IMR-90 (cell line): ENCODE results near the gene NEDD4L. TPM values are rescaled to one million over a fixed set of nuclear protein-coding genes. Genes with fewer than 3 reads are reported as not detected.

Experiments
- ATAC-seq: fragments of 200-7000 bp; cut with Tn5 transposase; 2 replicates; pipeline ENCODE4 v1.9.1; 2020; ENCODE audit warnings: low read depth, mild to moderate bottlenecking, moderate library complexity
- Bru-seq: library from RNA; stranded (reverse); fragments of 400-500 nt; gene quantifications from one replicate; lab custom pipeline; 2021; lab: Mats Ljungman, UMichigan
- BruChase-seq, 2 experiments: library from RNA; stranded (reverse); fragments of 400-500 nt; gene quantifications; one replicate each; lab custom pipeline; 2021; lab: Mats Ljungman, UMichigan
- BruUV-seq: library from RNA; stranded (reverse); fragments of 400-500 nt; replicated peaks from 2 replicates; lab custom pipeline; 2021; lab: Mats Ljungman, UMichigan
- CTCF ChIA-PET: fragments of 300-600 bp; formaldehyde crosslinking; extraction: SDS; loops from one replicate; lab custom pipeline; 2021; ENCODE audit warnings: antibody characterized with exemption; lab: Yijun Ruan, JAX
- POLR2A ChIA-PET: fragments of 300-600 bp; sonication (Branson Sonifier 250); formaldehyde crosslinking; loops from one replicate; lab custom pipeline; 2022; ENCODE audit warnings: antibody characterized with exemption; ENCODE audit not compliant: unreplicated experiment; lab: Charles Lee
- DNase-seq: peaks from one replicate; pipeline ENCODE4 v3.0.0; 2013
- H2AFZ ChIP-seq: replicated peaks from 2 replicates; pipeline ENCODE3; 2013; ENCODE audit warnings: low read length, mild to moderate bottlenecking; ENCODE audit not compliant: poor library complexity
- H2AK5ac ChIP-seq: 2 replicates; pipeline ENCODE4 v1.6.1; 2013; ENCODE audit warnings: low read depth, low read length, inconsistent platforms
- H2AK9ac ChIP-seq: replicated peaks from 2 replicates; pipeline ENCODE3; 2013; ENCODE audit warnings: mild to moderate bottlenecking, low read depth, low read length, moderate library complexity; ENCODE audit not compliant: poor library complexity
- H2BK120ac ChIP-seq: 2 replicates; pipeline ENCODE4 v1.6.1; 2013; ENCODE audit warnings: low read depth, low read length, inconsistent platforms
- H2BK15ac ChIP-seq: 3 replicates; pipeline ENCODE4 v1.6.1; 2013; ENCODE audit warnings: low read depth, low read length, inconsistent platforms
- H2BK20ac ChIP-seq: 2 replicates; pipeline ENCODE4 v1.6.1; 2013; ENCODE audit warnings: low read depth, mild to moderate bottlenecking, inconsistent platforms, low read length, moderate library complexity
- H2BK5ac ChIP-seq: 2 replicates; pipeline ENCODE4 v1.6.1; 2013; ENCODE audit warnings: mild to moderate bottlenecking, low read depth, low read length, inconsistent platforms; ENCODE audit not compliant: poor library complexity, severe bottlenecking
- H3K14ac ChIP-seq: replicated peaks from 2 replicates; pipeline ENCODE4 v1.6.1; 2013; ENCODE audit warnings: low read depth, low read length, inconsistent platforms
- H3K18ac ChIP-seq: 2 replicates; pipeline ENCODE4 v1.6.1; 2013; ENCODE audit warnings: low read depth, low read length, control low read depth
- H3K23ac ChIP-seq: 2 replicates; pipeline ENCODE4 v1.6.1; 2013; ENCODE audit warnings: low read depth, low read length, inconsistent platforms
- H3K27ac ChIP-seq: 2 replicates; pipeline ENCODE4 v1.5.1; 2013; ENCODE audit warnings: mild to moderate bottlenecking, control low read depth, low read length; ENCODE audit not compliant: insufficient read depth
- H3K27me3 ChIP-seq: 2 replicates; pipeline ENCODE4 v1.6.1; 2013; ENCODE audit warnings: low read length; ENCODE audit not compliant: control insufficient read depth, insufficient read depth
- H3K36me3 ChIP-seq: 2 replicates; pipeline ENCODE4 v1.6.1; 2013; ENCODE audit warnings: low read length, mixed read lengths; ENCODE audit not compliant: control insufficient read depth, insufficient read depth
- H3K4ac ChIP-seq: 2 replicates; pipeline ENCODE4 v1.6.1; 2013; ENCODE audit warnings: low read depth, low read length, inconsistent platforms
- H3K4me1 ChIP-seq: 2 replicates; pipeline ENCODE4 v1.6.1; 2013; ENCODE audit warnings: low read length, mixed read lengths; ENCODE audit not compliant: control insufficient read depth, insufficient read depth
- H3K4me2 ChIP-seq: 2 replicates; pipeline ENCODE4 v1.6.1; 2013; ENCODE audit warnings: low read depth, mild to moderate bottlenecking, control low read depth, low read length, moderate library complexity
- H3K4me3 ChIP-seq: 2 replicates; pipeline ENCODE4 v1.5.1; 2013; ENCODE audit warnings: low read depth, mild to moderate bottlenecking, control low read depth, low read length, moderate library complexity; ENCODE audit not compliant: insufficient read depth
- H3K56ac ChIP-seq: 2 replicates; pipeline ENCODE4 v1.6.1; 2013; ENCODE audit warnings: low read length, inconsistent platforms; ENCODE audit not compliant: insufficient read depth; ENCODE audit errors: extremely low read depth
- H3K79me1 ChIP-seq, 2 experiments: 2 replicates each; pipeline ENCODE4 v1.6.1; 2013; ENCODE audit warnings: low read length in 2 of 2, inconsistent platforms in 1 of 2, low read depth in 1 of 2
- H3K9ac ChIP-seq: 2 replicates; pipeline ENCODE4 v1.6.1; 2013; ENCODE audit warnings: low read depth, low read length, control low read depth
- H3K9me1 ChIP-seq: 2 replicates; pipeline ENCODE4 v1.6.1; 2013; ENCODE audit warnings: low read length, inconsistent platforms; ENCODE audit not compliant: insufficient read depth
- H3K9me3 ChIP-seq: 2 replicates; pipeline ENCODE4 v1.6.1; 2013; ENCODE audit warnings: low read length; ENCODE audit not compliant: control insufficient read depth, insufficient read depth
- H4K20me1 ChIP-seq: 2 replicates; pipeline ENCODE4 v1.6.1; 2013; ENCODE audit warnings: low read length, inconsistent platforms; ENCODE audit not compliant: insufficient read depth
- H4K5ac ChIP-seq: 2 replicates; pipeline ENCODE4 v1.6.1; 2013; ENCODE audit warnings: mild to moderate bottlenecking, low read depth, low read length, control low read depth
- H4K8ac ChIP-seq, 2 experiments: 2 replicates each; pipeline ENCODE4 v1.6.1; 2013; ENCODE audit warnings: low read depth in 2 of 2, low read length in 2 of 2, control low read depth in 1 of 2, inconsistent platforms in 1 of 2
- H4K91ac ChIP-seq: 2 replicates; pipeline ENCODE4 v1.6.1; 2013; ENCODE audit warnings: low read depth, low read length, inconsistent platforms; ENCODE audit not compliant: insufficient read depth
- BHLHE40 ChIP-seq: fragments of 150-350 bp; IDR thresholded peaks from 2 replicates; pipeline ENCODE4 v1.6.1; 2016; ENCODE audit warnings: mild to moderate bottlenecking, low read depth, low read length
- CHD1 ChIP-seq: IDR thresholded peaks from 2 replicates; pipeline ENCODE4 v1.6.1; 2012; ENCODE audit warnings: low read depth, low read length, improper control_type of control experiment
- ELK1 ChIP-seq: fragments of 150-350 bp; IDR thresholded peaks from 2 replicates; pipeline ENCODE4 v1.6.1; 2016; ENCODE audit warnings: low read depth, mild to moderate bottlenecking, low read length, moderate library complexity, borderline replicate concordance
- FOS ChIP-seq: fragments of 150-350 bp; IDR thresholded peaks from 2 replicates; pipeline ENCODE4 v1.6.1; 2016; ENCODE audit warnings: low read depth, low read length
- MAZ ChIP-seq: IDR thresholded peaks from 2 replicates; pipeline ENCODE4 v1.6.1; 2012; ENCODE audit warnings: low read depth, mild to moderate bottlenecking, low read length, improper control_type of control experiment, moderate library complexity, borderline replicate concordance
- MXI1 ChIP-seq: IDR thresholded peaks from 2 replicates; pipeline ENCODE4 v1.6.1; 2012; ENCODE audit warnings: low read depth, mild to moderate bottlenecking, low read length, moderate library complexity, borderline replicate concordance
- NFE2L2 ChIP-seq: fragments of 150-350 bp; IDR thresholded peaks from 2 replicates; pipeline ENCODE4 v1.6.1; 2016; ENCODE audit warnings: low read depth, mild to moderate bottlenecking, low read length
- RAD21 ChIP-seq: IDR thresholded peaks from 2 replicates; pipeline ENCODE4 v1.6.1; 2012; ENCODE audit warnings: low read length, improper control_type of control experiment
- RCOR1 ChIP-seq: IDR thresholded peaks from 2 replicates; pipeline ENCODE4 v1.6.1; 2012; ENCODE audit warnings: mild to moderate bottlenecking, low read length, improper control_type of control experiment; ENCODE audit not compliant: insufficient replicate concordance
- SMC3 ChIP-seq: fragments of 150-350 bp; IDR thresholded peaks from 2 replicates; pipeline ENCODE4 v1.6.1; 2016; ENCODE audit warnings: low read depth, mild to moderate bottlenecking, antibody characterized with exemption, low read length, moderate library complexity
- USF2 ChIP-seq: fragments of 150-350 bp; IDR thresholded peaks from 2 replicates; pipeline ENCODE4 v1.6.1; 2017; ENCODE audit warnings: mild to moderate bottlenecking, antibody characterized with exemption, low read length, low read depth
- WGBS, 2 experiments: methylation state at CpG; one replicate each; pipeline versions ENCODE4 v1.1.5 to v1.1.7; 2013; ENCODE audit warnings: missing lambda C conversion rate in 2 of 2; ENCODE audit not compliant: insufficient read length in 1 of 2; ENCODE audit errors: extremely low coverage in 2 of 2; 5-methylcytosine and 5-hydroxymethylcytosine counted together
- dilution Hi-C: fragments of 300-500 bp; cut with HindIII; formaldehyde crosslinking; loops from one replicate; pipeline ENCODE4 v1.14.3; 2018; ENCODE audit warnings: low sequenced_read_pairs; ENCODE audit not compliant: unreplicated experiment
- in situ Hi-C: fragments of 300-500 bp; cut with MboI; formaldehyde crosslinking; loops from 3 replicates; pipeline ENCODE4 v1.14.3; 2019; ENCODE audit warnings: low sequenced_read_pairs, inconsistent platforms, mixed read lengths
- intact Hi-C: fragments of 100-400 bp; cut with micrococcal nuclease; formaldehyde crosslinking; loops from 2 replicates; pipeline ENCODE4 v1.10.0; 2022
- long read RNA-seq: library from polyadenylated mRNA; unstranded; transcript quantifications from one replicate; pipeline ENCODE4 v2.0.0, GENCODE V29; 2021; ENCODE audit not compliant: unreplicated experiment
- polyA plus RNA-seq, 3 experiments: library from polyadenylated mRNA; depleted of rRNA; stranded (reverse); fragments of >200 nt; gene quantifications; 2 replicates each; pipeline ENCODE4 v1.2.3, GENCODE V29; 2012; ENCODE audit warnings: low replicate concordance in 1 of 3
- total RNA-seq: library from RNA; depleted of rRNA; stranded (reverse); fragments of >200 nt; gene quantifications from 2 replicates; pipeline ENCODE4 v1.2.3, GENCODE V29; 2012; rRNA removed

Gene NEDD4L
- total RNA-seq (10.0 and 12.8 TPM in 2 replicates), polyA plus RNA-seq (2012; rRNA removed) (10.8 and 10.9 TPM in 2 replicates), Bru-seq, nascent RNA (percentile 65 among the genes with signal in this experiment), BruChase-seq, experiment 1, labeled RNA remaining after a 6-hour chase (percentile 66 among the genes with signal in this experiment), BruChase-seq, experiment 2, labeled RNA remaining after a 2-hour chase (percentile 69 among the genes with signal in this experiment)
- 3.9 and 8.0 TPM in 2 replicates for polyA plus RNA-seq (2012; cell fraction: cytosol; rRNA removed)
- 12.3 and 32.0 TPM in 2 replicates for polyA plus RNA-seq (2012; cell fraction: nucleus; rRNA removed; ENCODE audit: low replicate concordance)
- long read RNA-seq, full-length matches to known transcripts: 5 of 8 reads
- long read RNA-seq, partial matches to known transcripts: 2 of 8 reads
- long read RNA-seq, other reads (novel, unspliced or antisense): 1 of 8 reads

- Histone ChIP-seq H3K9me3 (no peaks in the 10 kb centered on the region), H3K4me3 (peak within 1 kb of the TSS; percentile 79), H3K4me2 (peak within 1 kb of the TSS; percentile 94), H3K18ac (no peak within 1 kb of the TSS), H2BK20ac (no peak within 1 kb of the TSS), H3K79me1 (peaks cover 0 to 25% of the 10 kb centered on the region in 2 experiments; a peak in 2 of 4 replicates), H2AFZ (peak within 1 kb of the TSS; percentile 92), H3K9me1 (no peaks in the 10 kb centered on the region; the same call in 1 of the 2 replicates), H3K56ac (peak within 1 kb of the TSS; percentile 25; the same call in 1 of the 2 replicates), H2AK9ac (peak within 1 kb of the TSS; percentile 74), H4K91ac (no peak within 1 kb of the TSS), H4K8ac (no peak within 1 kb of the TSS; a peak in 1 of 4 replicates), H3K4ac (no peak within 1 kb of the TSS), H2AK5ac (no peak within 1 kb of the TSS), H3K23ac (peak within 1 kb of the TSS; percentile 45; the same call in 1 of the 2 replicates), H4K5ac (no peak within 1 kb of the TSS), H2BK120ac (0 out of 2 replicates have a peak within 1 kb of the TSS, but pooled peaks have one; percentile 16), H2BK15ac (no peak within 1 kb of the TSS), H3K36me3 (no peaks in the 10 kb centered on the region), H3K9ac (peak within 1 kb of the TSS; percentile 60), H3K27me3 (peaks cover 2% of the 10 kb centered on the region), H2BK5ac (no peak within 1 kb of the TSS), H3K14ac (peak within 1 kb of the TSS; percentile 41; the same call in 1 of the 2 replicates), H3K27ac (peak within 1 kb of the TSS; percentile 58), H4K20me1 (0 out of 2 replicates have a peak, but pooled peaks cover 6% of the 10 kb centered on the region), H3K4me1 (peaks cover 5% of the 10 kb centered on the region)
- no TSS peak for BruUV-seq
- ATAC-seq: peak; percentile 90
- in situ Hi-C loops (loop anchor here (5.0 to 10.0 kb wide), 2 partner anchors 449 to 721 kb away; no protein-coding TSS in a partner anchor), dilution Hi-C loops (no loop called here), intact Hi-C loops (loop anchor here (1.0 to 10.0 kb wide), 12 partner anchors 71 to 719 kb away; partner anchors contain the start of gene ATP8B1)
- POLR2A ChIA-PET: interaction anchor here (0.7 kb wide), 1 partner anchor 66 kb away, joined by 3 read pairs; no protein-coding TSS in a partner anchor
- CTCF ChIA-PET: interaction anchor here (0.6 to 1.8 kb wide), 11 partner anchors 8 to 161 kb away, joined by 3 to 12 read pairs (median 5); no protein-coding TSS in a partner anchor
- peak; percentile 83 for DNase-seq
- WGBS, 2 experiments: 2% methylated on average over 35 of the region's 91 CpGs; no CpG with 5 or more reads in 1 of the 2 experiments
- TF ChIP-seq SMC3 (peak; percentile 91), RAD21 (peak; percentile 92), USF2 (peak; percentile 48), BHLHE40 (no peak), FOS (no peak), RCOR1 (no peak), MXI1 (peak; percentile 40; the same call in 1 of the 2 replicates), NFE2L2 (no peak), MAZ (peak; percentile 67; the same call in 1 of the 2 replicates), ELK1 (no peak), CHD1 (no peak)
Measured at GRCh38 chr18:58043491-58044369, at the start of gene NEDD4L. NEDD4L (plus strand) TSS chr18:58044226; CDS start chr18:58044661, 435 bp downstream.
